ENCODE results near the gene ITIH2.
"Not testable (repeated sequence)": the region's sequence is repeated elsewhere in the genome, so short reads cannot be mapped to it uniquely, and the experiment has no call there.

Gene ITIH2

DNA sequence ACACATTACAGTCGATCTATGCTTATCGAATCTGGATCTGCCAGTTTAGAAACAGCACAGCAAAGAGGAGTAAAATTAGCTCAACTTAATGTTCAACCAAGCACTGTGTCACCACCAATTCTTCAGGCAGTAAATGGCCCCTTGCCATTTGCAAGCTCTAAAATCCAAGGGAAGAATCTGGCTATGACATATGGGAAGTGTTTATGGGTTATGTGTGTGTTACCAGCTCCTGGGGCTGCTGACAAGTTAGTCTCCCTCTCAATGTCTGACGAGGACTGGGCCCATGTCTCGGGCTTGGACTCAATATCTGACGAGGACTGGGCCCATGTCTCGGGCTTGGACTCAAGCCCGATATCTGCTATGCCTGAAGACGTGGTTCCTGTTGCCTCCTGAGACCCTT, 5.7 kb upstream of the ITIH2 start:
- DNase-seq (ENCODE audit: low spot score), result peak; percentile 26

DNA sequence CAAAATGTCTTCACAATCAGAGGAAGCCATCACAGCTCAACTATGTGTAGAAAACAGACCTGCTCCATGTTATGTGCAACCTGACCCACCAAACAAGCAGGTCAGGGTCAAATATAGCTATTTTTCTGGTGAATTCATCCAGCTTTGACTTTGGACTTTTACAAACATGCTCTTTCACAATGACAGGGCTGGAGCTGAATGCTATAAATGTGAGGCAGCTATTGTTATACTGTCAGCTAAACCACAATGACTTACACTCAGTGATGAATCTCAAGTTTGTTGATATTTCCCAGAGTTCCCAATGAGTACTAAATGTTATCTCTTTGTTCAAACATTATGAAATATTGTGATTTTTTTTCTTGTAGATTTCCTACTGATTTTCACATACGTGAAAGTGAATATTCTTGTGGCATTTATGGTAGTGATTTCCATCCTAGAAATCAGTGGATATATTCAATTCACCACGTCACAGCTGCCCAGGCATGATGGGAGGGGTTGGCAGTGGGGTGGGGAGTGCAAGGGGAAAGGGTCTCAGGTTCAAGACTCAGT, 2.5 kb upstream of the ITIH2 start:
- peak; percentile 65 for DNase-seq (ENCODE audit: low spot score)

DNA sequence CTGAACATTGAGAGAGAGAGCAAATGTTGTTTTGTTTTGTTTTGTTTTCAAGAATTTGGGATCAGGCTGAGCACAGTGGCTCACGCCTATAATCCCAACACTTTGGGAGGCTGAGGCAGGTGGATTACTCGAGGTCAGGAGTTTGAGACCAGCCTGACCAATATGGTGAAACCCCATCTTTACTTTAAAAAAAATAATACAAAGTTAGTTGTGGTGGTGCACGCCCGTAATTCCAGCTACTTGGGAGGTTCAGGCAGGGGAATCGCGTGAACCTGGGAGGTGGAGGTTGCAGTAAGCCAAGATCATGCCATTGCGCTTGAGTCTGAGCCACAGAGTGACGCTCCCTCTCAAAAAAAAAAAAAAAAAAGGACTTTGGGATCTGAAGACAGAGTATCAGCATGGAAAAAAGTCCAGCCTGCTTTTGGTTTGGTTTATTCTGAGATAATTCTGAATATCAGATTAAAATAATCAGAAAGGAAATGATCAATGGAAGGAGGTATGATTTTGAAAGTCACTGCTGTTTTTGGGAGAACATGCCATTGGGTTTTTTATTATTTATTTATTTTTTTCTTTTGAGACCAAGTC, 1.9 kb upstream of the ITIH2 start:
- no peak for DNase-seq (ENCODE audit: low spot score)

DNA sequence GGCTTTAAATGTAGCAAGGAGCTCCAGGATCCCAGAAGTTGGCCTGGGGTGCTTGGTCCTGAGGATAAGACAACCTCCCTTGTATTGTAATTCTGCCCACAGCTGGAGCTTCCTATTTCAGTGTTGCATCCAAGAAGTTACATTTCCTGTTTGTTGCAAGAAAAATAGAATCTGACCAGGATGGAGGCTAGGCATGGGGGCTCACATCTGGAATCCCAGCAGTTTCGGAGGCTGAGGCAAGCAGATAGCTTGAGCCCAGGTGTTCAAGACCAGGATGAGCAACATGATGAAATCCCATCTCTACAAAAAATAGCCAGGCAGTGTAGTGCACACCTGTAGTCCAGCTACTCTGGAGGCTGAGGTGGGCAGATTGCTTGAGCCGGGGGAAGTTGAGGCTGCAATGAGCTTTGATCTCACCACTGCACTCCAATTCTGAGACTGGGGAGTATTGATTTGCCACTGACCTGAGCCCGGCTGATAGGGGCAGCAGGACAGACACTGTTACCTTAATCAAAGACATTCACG, 766 bp upstream of the ITIH2 start:
- no peak for DNase-seq (ENCODE audit: low spot score)

DNA sequence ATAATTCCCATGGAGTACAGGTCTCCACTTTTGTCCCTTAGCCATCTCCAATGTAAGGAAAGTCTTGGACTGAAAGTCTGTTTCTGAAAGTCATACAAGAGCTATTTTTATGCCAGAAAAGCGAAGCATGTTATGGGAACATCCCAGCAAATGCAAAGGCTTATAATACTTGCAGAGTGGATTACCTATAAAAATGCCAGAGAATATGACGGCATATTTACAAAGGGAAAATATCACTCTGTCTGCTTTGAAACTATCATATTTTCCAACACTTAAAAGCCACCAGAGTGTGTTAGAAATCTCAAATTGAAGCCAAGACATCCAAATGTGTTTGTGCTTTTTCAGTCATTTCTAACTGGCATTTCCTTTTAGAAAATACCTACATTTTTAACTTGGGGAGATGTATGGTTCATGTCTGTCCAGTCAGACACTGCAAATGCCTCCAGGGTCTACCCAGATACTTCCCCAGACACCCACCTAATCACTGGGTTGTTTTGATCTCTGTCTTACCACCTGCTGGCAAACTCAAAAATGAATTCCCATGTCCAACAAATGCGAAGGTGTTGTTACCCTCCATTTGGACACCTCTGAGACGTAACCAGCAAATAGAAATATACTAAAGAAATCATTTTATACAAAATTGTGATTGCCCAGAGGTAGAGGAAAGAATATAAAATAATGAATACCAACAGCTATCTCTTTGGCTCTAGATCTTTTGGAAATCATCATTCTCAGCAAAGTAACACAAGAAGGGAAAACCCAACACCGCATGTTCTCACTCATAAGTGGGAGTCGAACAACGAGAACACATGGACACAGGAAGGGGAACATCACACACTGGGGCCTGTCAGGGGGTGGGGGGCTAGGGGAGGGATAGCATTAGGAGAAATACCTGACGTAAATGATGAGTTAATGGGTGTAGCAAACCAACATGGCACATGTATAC, 1.2 kb downstream of the ITIH2 start:
- DNase-seq (ENCODE audit: low spot score), result no peak

DNA sequence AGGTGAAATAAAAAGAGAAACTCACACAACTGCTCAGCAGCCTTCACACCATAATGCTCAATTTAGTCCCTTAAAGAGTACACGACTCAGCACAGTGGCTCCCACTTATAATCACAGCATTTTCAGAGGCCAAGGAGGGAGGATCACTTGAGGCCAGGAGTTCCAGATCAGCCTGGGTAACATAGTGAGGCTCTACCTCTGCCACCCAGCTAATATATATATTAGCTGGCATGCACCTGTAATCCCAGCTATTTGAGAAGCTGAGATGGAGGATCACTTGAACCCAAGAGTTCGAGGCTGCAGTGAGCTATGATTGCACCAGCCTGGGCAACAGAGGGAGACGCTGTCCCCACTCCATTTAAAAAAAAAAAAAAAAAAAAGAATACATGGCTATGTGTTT, 2.2 kb downstream of the ITIH2 start:
- DNase-seq (ENCODE audit: low spot score), result no peak

DNA sequence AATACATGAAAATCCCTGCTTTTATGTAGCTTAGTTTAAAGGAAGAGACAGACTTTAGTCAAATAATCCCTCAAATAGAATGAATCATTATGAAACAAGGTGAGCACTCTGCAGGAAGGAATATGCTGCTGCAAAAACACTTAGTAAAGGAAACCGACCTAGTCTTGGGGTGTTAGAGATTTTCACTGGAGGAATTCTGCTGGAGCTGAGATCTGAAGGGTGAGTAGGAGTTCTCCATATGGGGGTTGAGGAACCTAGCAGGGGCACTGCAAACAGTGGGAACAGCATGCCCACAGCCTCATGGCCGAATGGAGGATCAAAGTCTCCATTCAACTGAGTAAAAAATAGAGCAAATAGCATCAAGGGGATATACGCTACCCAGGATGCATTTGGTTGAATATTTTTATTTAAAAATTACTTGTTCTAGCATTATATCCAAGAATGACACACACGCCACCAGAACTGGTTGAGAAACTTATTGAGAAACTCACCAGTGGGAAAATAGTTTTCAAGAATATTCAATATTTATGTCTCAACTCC, 3.5 kb downstream of the ITIH2 start:
- DNase-seq (ENCODE audit: low spot score), result peak; percentile 17

- peak; percentile 72 for DNase-seq (ENCODE audit: low spot score)
Observed at GRCh38 chr10:7707102-7707501, 4.0 kb downstream of the ITIH2 start.

- DNase-seq (ENCODE audit: low spot score), result no peak
Observed at GRCh38 chr10:7707858-7708622, 4.9 kb downstream of the ITIH2 start.

- no peak for DNase-seq (ENCODE audit: low spot score)
Observed at GRCh38 chr10:7708832-7709231, 5.7 kb downstream of the ITIH2 start.

DNA sequence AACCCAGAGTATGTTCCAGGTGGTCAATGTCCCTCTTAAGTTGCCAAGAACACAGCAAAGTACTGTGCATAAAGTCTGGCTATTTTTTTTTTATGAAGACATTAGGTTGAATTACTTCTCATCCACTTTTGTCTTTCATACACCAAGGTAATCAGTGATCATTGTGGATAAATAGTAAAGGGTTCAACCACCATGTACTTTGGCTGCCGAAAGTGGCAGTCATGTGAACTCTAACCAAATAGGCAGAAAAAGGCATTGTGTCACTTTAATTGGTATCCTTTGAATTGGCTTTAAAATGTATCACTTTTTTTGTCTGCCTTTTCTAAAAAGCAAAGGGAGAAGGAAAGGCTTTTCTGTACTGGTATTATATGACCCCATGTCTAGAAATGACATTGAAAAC, 7.3 kb downstream of the ITIH2 start:
- DNase-seq (ENCODE audit: low spot score), result no peak

DNA sequence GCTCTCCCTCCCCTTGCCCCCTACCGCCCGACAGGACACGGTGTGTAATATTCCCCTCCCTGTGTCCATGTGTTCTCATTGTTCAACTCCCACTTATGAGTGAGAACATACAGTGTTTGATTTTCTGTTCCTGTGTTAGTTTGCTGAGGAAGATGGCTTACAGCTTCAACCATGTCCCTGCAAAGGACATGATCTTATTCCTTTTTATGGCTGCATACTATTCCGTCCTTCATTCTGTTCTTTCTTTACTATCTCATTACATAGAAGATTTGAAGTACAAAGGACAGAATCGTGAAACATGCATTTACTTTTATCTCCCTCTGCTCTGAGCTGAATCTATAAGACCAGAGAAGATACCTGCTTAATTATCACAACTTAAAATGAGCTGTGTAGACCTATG, 8.0 kb downstream of the ITIH2 start:
- not testable (repeated sequence) for DNase-seq (ENCODE audit: low spot score)

DNA sequence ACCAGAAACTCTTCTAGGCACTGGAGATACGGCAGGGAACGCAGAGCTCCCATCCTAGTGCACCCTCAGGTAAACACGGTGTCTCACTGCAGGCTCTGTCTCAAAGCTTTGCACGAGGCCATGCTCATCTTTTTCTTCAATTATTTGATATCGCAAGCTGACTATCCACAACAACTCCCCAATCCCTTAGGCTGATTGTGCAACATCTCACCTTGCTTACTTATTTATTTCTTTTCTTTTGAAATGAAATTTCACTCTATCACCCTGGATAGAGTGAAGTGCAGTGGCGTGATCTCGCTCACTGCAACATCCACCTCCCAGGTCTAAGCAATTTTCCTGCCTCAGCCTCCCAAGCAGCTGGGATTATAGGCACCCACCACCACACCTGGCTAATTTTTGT, 12.4 kb downstream of the ITIH2 start:
- no peak for DNase-seq (ENCODE audit: low spot score)

DNA sequence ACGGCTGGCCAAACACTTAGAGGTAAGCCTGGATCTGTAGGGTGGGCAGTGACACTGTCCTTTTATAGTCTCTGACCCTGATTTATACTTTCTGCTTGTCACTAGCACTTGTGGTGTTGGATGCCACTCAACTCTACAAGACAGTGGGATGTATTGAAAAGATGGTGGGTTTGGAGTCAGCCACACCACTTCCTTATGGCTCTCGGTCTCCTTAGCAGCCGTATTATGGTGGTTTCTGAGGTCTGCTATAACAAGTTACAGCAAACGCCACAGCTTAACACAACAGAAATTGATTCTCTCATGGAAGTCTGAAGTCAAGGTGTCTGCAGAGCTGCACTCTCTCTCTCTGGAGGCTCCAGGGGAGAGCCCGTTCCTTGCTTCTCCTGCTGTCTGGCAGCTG, 14.7 kb downstream of the ITIH2 start:
- no peak for DNase-seq (ENCODE audit: low spot score)

- no peak for DNase-seq (ENCODE audit: low spot score)
Observed at GRCh38 chr10:7718685-7719084, 15.6 kb downstream of the ITIH2 start.

GRCh38 chr10:7720478-7720877, 17.4 kb downstream of the ITIH2 start:
- DNase-seq (ENCODE audit: low spot score), result no peak

DNA sequence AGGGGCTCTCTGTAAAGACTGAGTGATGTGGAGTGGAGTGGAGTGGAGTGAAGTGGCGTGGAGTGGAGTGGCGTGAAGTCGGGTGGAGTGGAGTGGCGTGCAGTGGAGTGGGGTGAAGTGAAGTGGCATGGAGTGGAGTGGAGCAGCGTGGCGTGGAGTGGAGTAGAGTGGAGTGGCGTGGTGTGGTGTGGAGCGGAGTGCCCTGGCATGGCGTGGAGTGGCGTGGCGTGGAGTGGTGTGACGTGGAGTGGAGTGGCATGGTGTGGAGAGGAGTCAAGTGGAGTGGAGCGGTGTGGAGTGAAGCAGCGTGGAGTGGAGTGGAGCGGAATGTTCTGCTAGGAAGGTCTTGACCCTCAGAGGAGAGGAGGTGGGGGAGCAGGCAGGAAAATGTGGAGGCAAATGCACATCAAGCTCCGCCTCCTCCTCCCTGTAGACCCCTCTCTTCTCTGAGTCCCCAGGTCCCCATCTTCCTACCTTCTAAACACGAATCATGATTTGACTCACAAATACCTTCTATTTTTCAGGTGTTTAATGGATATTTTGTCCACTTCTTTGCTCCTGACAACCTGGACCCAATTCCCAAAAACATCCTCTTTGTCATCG, 19.9 kb downstream of the ITIH2 start:
- DNase-seq (ENCODE audit: low spot score), result no peak

DNA sequence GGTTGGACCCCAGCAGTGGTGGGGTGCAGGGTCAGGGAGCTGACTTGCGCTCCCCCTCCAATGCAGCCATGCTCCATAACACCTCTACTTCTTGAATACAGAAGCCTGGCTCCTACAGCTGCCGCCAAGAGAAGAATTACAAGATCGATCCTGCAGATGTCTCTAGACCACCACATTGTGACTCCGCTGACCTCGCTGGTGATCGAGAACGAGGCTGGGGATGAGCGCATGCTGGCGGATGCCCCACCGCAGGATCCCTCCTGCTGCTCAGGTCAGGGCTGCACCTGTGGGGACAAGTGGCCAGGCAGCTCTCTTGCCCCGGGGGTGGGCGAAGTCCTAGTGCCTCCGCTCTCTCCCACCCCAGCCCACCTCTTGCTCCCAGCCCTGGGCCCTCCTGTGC, 31.7 kb downstream of the ITIH2 start:
- DNase-seq (ENCODE audit: low spot score), result no peak

DNA sequence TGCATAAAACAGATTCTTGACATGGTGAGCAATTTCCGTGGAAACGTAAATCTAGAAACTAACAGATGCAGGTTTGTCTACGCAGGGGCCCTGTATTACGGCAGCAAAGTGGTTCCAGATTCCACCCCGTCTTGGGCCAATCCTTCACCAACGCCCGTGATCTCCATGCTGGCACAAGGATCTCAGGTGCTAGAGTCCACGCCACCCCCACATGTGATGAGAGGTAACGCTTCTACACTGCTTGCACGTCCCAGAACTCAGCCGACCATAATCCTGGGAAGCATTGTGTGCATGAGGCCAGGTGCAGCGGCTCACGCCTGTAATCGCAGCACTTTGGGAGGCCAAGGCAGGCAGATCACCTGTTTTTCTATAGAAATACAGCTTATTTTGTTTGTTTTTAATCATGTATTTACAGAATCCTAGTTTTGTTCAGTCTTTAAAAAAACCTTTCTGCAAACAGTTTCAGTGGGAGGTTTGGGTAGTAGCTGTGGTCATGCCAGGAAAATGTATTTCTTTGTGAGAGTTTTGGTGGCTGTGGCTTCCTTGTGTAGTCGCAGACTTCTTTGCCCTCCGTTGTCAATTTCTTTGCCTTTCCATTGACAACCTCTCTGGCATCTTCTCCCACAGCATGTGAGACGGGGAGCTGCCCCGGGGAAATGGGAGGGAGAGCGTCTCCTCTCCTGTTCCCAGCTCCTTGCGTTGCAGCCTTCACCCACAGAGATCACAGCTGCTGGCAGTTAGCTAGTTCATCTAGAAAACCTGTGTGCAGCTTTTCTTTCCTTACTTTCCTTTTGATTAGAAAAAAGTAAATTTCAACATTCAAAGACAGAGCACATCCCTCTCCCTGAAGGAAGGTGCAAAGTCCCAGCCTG, 35.7 kb downstream of the ITIH2 start:
- DNase-seq (ENCODE audit: low spot score), result no peak

DNA sequence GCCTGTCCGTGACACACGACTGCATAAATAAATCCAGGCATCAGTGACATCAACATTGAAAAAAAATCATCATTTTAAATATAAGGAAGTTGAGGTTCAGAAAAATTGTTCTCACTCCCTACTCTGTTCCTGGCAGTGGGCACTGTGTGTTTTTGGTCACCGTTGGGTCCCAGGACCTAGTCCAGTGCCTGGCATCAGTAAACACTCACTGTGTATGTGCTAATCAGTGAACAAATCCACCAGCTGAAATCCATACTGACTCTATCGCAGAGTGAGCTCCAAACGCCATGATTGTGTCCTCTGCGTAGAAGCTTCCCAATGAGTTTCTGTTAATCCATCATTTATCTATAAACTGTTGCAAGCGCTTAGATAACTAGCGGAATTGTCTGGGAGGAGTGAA, 41.2 kb downstream of the ITIH2 start:
- DNase-seq (ENCODE audit: low spot score), result no peak

GRCh38 chr10:7748637-7749036, 45.5 kb downstream of the ITIH2 start:
- DNase-seq (ENCODE audit: low spot score), result not testable (repeated sequence)
